Spleen (tissue), 11 donors: Measurements from ENCODE around the gene DPF3. TPM values are rescaled to one million over a fixed set of nuclear protein-coding genes. Genes with fewer than 3 reads are reported as not detected.

Experiments used
- DNase-seq: peaks from one replicate; pipeline ENCODE4 v3.0.0-alpha.2; 2020
- H3K27ac ChIP-seq, 8 donors: fragments of 200-600 bp; sonication (generic) in 7 of 8; 1 replicate in 4 of 8; 2 replicates in 4 of 8; pipeline versions ENCODE4 v1.5.0 to v1.8.0; 2016 to 2021; ENCODE audit warnings: inconsistent platforms in 4 of 8, mild to moderate bottlenecking in 4 of 8, moderate library complexity in 1 of 8
- H3K27me3 ChIP-seq, 7 donors: fragments of 200-600 bp; sonication (generic) in 6 of 7; replicated peaks in 1 of 7; 1 replicate in 4 of 7; 2 replicates in 3 of 7; pipeline versions ENCODE4 v1.5.0 to v1.8.0; 2016 to 2021; ENCODE audit warnings: inconsistent platforms in 3 of 7, mild to moderate bottlenecking in 1 of 7
- H3K36me3 ChIP-seq, 6 donors: fragments of 200-600 bp; sonication (generic) in 5 of 6; 1 replicate in 4 of 6; 2 replicates in 2 of 6; pipeline versions ENCODE4 v1.5.0 to v1.8.0; 2016 to 2021; ENCODE audit warnings: inconsistent platforms in 2 of 6
- H3K4me1 ChIP-seq, 6 donors: fragments of 200-600 bp; sonication (generic) in 5 of 6; 1 replicate in 3 of 6; 2 replicates in 3 of 6; pipeline versions ENCODE4 v1.5.0 to v1.8.0; 2016 to 2021; ENCODE audit warnings: inconsistent platforms in 3 of 6
- H3K4me3 ChIP-seq, 8 donors: fragments of 200-600 bp; sonication (generic) in 7 of 8; 1 replicate in 4 of 8; 2 replicates in 4 of 8; pipeline versions ENCODE4 v1.5.0 to v1.8.0; 2016 to 2021; ENCODE audit warnings: inconsistent platforms in 4 of 8, mild to moderate bottlenecking in 4 of 8, moderate library complexity in 2 of 8
- H3K9me3 ChIP-seq, 8 donors: fragments of 200-600 bp; sonication (generic) in 7 of 8; 1 replicate in 4 of 8; 2 replicates in 4 of 8; pipeline versions ENCODE4 v1.5.0 to v1.8.0; 2016 to 2021; ENCODE audit warnings: inconsistent platforms in 4 of 8
- CTCF ChIP-seq, 11 experiments: fragments of 200-600 bp in 7 of 11; fragments of 450-650 bp in 4 of 11; sonication (generic) in 4 of 11; IDR thresholded peaks in 8 of 11; conservative IDR thresholded peaks in 3 of 11; 1 replicate in 7 of 11; 2 replicates in 4 of 11; pipeline versions ENCODE4 v1.4.0 to v1.8.0; 2016 to 2021; ENCODE audit warnings: antibody characterized with exemption in 11 of 11, inconsistent platforms in 4 of 11, mild to moderate bottlenecking in 1 of 11
- POLR2A ChIP-seq, 3 donors: fragments of 450-650 bp; IDR thresholded peaks; one replicate each; pipeline ENCODE4 v1.5.1; 2017; ENCODE audit warnings: antibody characterized with exemption in 3 of 3, mild to moderate bottlenecking in 1 of 3
- POLR2AphosphoS5 ChIP-seq, 3 donors: sonication (generic); formaldehyde crosslinking; IDR thresholded peaks; one replicate each; pipeline ENCODE4 v1.5.1; 2017; ENCODE audit warnings: antibody characterized with exemption in 3 of 3
- WGBS, 5 donors: extraction: QIAGEN DNeasy Blood & Tissue Kit in 3 of 5; methylation state at CpG; one replicate each; pipeline versions ENCODE4 v1.1.5 to v1.1.7; 2013 to 2018; 5-methylcytosine and 5-hydroxymethylcytosine counted together
- intact Hi-C: fragments of 100-400 bp; cut with DNase I; formaldehyde crosslinking; loops from one replicate; pipeline ENCODE4 v1.15.0; 2023; ENCODE audit warnings: low total_unique reads
- polyA plus RNA-seq, 3 donors: library from polyadenylated mRNA; stranded (reverse); fragments of 200-250 nt; gene quantifications; one replicate each; pipeline ENCODE4 v1.2.1, GENCODE V29; 2013
- total RNA-seq, 7 donors: library from RNA; depleted of rRNA in 3 of 7; stranded (reverse); fragments of >200 nt in 3 of 7; fragmentation: NEBNext Ultra II Directional in 4 of 7; extraction: Animal tissue kit (Norgen Biotek cat#: 25700) in 4 of 7; gene quantifications; one replicate each; pipeline versions ENCODE4 v1.1.0 to v1.2.1, GENCODE V29; 2016 to 2021
- donor health status: healthy with polysubstance abuse.
- donor health status: DM: no; HTN: no; CAD: no; lungs with moderate emphysema.
- donor health status: DM: no; HTN: no; CAD: no.
- donor health status: Bipolar disorder and iron deficiency.
- donor health status: healthy.
- donor health status: DM: no; HTN: no; CAD: no.
- donor health status: DM: yes; HTN: yes; CAD: no.

Gene DPF3
- total and polyA plus RNA-seq, 10 donors: 0.76 to 8.9 (median 3.0) TPM

GRCh38 chr14:72678356-72678755, 215.5 kb downstream of the DPF3 start:
- H3K27ac ChIP-seq: no peak overlapping the region
- H3K9me3 ChIP-seq: no peaks in the 10 kb centered on the region
- TF ChIP-seq POLR2A (IDR thresholded peaks at IDR 0.05) (no peak), CTCF (IDR thresholded peaks at IDR 0.05 in 8 of 11, conservative IDR thresholded peaks at IDR 0.05 in 3 of 11) (no peak), POLR2AphosphoS5 (IDR thresholded peaks at IDR 0.05) (no peak)
- WGBS, 5 donors: 91 to 95% (median 92%) methylated on average over 5 of the region's 5 CpGs
- no peak for DNase-seq
- no peaks in the 10 kb centered on the region for H3K36me3 ChIP-seq
- intact Hi-C loops: no loop called here
- no peak overlapping the region for H3K4me3 ChIP-seq
- no peaks in the 10 kb centered on the region for H3K27me3 ChIP-seq
- peaks cover 0 to 13% (median 1%) of the 10 kb centered on the region in 6 donors for H3K4me1 ChIP-seq

- DNase-seq: no peak
- TF ChIP-seq POLR2A (IDR thresholded peaks at IDR 0.05): no peak
- TF ChIP-seq POLR2AphosphoS5 (IDR thresholded peaks at IDR 0.05): no peak
- no peak for TF ChIP-seq CTCF (IDR thresholded peaks at IDR 0.05 in 8 of 11, conservative IDR thresholded peaks at IDR 0.05 in 3 of 11)
- 80 to 93% (median 87%) methylated on average over 4 of the region's 4 CpGs for WGBS, 5 donors
- peaks cover 0 to 13% (median 1%) of the 10 kb centered on the region in 6 donors for H3K4me1 ChIP-seq
- intact Hi-C loops: no loop called here
- H3K27ac ChIP-seq: no peak overlapping the region
- H3K27me3 ChIP-seq: no peaks in the 10 kb centered on the region
- no peak overlapping the region for H3K4me3 ChIP-seq
- H3K9me3 ChIP-seq: no peaks in the 10 kb centered on the region
- H3K36me3 ChIP-seq: peaks cover 0 to 2% (median 0%) of the 10 kb centered on the region in 6 donors
These were observed 216.2 kb downstream of the DPF3 start for GRCh38 chr14:72677664-72678063.

DNA sequence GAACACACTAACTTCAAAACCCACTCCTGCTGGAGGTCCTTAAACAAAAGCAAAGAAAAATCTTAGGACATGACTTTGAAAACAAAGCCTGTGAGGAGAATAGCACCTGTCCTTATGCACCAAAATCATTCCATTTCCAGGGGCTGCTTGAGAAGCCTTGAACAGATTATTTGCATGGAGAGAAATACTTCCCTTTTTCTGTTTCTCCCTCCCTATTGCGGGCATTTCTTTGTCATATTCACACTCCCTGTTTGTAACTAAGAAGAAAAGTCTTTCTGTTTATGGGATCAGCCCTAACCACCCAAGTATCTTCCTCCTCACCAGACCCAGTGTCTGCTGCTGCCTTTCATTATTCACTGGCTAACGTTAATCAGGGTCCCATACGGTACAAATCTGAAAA, 218.8 kb downstream of the DPF3 start:
- 33 to 64% (median 39%) methylated on average over 3 of the region's 3 CpGs for WGBS, 5 donors
- no peak for DNase-seq
- no peak overlapping the region for H3K27ac ChIP-seq
- H3K27me3 ChIP-seq: peaks cover 0 to 6% (median 0%) of the 10 kb centered on the region in 7 donors
- no peaks in the 10 kb centered on the region for H3K9me3 ChIP-seq
- TF ChIP-seq POLR2A (IDR thresholded peaks at IDR 0.05) (no peak), POLR2AphosphoS5 (IDR thresholded peaks at IDR 0.05) (no peak), CTCF (IDR thresholded peaks at IDR 0.05 in 8 of 11, conservative IDR thresholded peaks at IDR 0.05 in 3 of 11) (no peak)
- H3K4me1 ChIP-seq: peaks cover 0 to 13% (median 1%) of the 10 kb centered on the region in 6 donors
- intact Hi-C loops: no loop called here
- no peak overlapping the region for H3K4me3 ChIP-seq
- peaks cover 0 to 12% (median 0%) of the 10 kb centered on the region in 6 donors for H3K36me3 ChIP-seq

DNA sequence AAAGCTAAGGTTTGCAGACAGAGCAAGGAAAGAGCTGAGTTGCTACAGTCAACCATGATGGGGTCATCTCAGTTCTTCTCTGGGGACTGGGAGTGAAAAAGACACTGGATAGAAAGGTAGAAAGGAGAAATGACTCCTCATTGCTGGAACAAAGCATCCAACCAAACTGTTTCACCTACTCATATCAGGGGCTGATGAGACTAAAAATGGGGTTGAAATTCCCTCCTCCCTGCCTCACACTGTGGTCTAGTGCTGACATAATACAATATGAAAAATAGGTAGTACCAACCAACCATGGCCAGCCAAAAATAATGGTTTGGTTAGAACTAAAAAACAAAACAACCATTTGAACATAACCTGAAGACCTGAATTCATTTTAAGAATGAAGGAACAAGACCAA, 220.7 kb downstream of the DPF3 start:
- TF ChIP-seq POLR2A (IDR thresholded peaks at IDR 0.05): no peak
- no peak for TF ChIP-seq CTCF (IDR thresholded peaks at IDR 0.05 in 8 of 11, conservative IDR thresholded peaks at IDR 0.05 in 3 of 11)
- no peak for TF ChIP-seq POLR2AphosphoS5 (IDR thresholded peaks at IDR 0.05)
- no peaks in the 10 kb centered on the region for H3K9me3 ChIP-seq
- no peak overlapping the region for H3K4me3 ChIP-seq
- no peak overlapping the region for H3K27ac ChIP-seq
- peaks cover 0 to 6% (median 0%) of the 10 kb centered on the region in 7 donors for H3K27me3 ChIP-seq
- no peak for DNase-seq
- peaks cover 0 to 14% (median 0%) of the 10 kb centered on the region in 6 donors for H3K36me3 ChIP-seq
- peaks cover 0 to 13% (median 1%) of the 10 kb centered on the region in 6 donors for H3K4me1 ChIP-seq
- intact Hi-C loops: no loop called here
